GM06990 (cell line): Measurements from ENCODE around the gene TPRG1.

Experiments
- DNase-seq: peaks from one replicate; pipeline ENCODE4 v3.0.0-alpha.2; 2011; ENCODE audit not compliant: insufficient read length; ENCODE audit errors: extremely low read depth
- H3K27me3 ChIP-seq: replicated peaks from 2 replicates; pipeline ENCODE4 v1.6.0; 2011; ENCODE audit warnings: low read length; ENCODE audit not compliant: control insufficient read depth, insufficient read depth
- H3K36me3 ChIP-seq: 2 replicates; pipeline ENCODE4 v1.5.1; 2011; ENCODE audit warnings: low read length; ENCODE audit not compliant: control insufficient read depth, insufficient read depth
- H3K4me3 ChIP-seq: replicated peaks from 2 replicates; pipeline ENCODE4 v1.5.1; 2011; ENCODE audit warnings: low read depth, mild to moderate bottlenecking, control low read depth, low read length
- CTCF ChIP-seq: IDR thresholded peaks from 2 replicates; pipeline ENCODE4 v1.5.1; 2011; ENCODE audit warnings: low read length, control low read depth, mild to moderate bottlenecking, inconsistent platforms; ENCODE audit not compliant: insufficient read depth, poor library complexity, severe bottlenecking

TPRG1 gene

GRCh38 chr3:189289251-189289650 is 117.5 kb downstream of the TPRG1 start:
- Histone ChIP-seq H3K4me3 (peak overlapping the region; percentile 54), H3K27me3 (no peaks in the 10 kb centered on the region), H3K36me3 (no peaks in the 10 kb centered on the region)
- TF ChIP-seq CTCF = no peak
- no peak for DNase-seq

GRCh38 chr3:189292667-189293484 is 121.1 kb downstream of the TPRG1 start:
- Histone ChIP-seq H3K4me3 (no peak overlapping the region), H3K27me3 (no peaks in the 10 kb centered on the region), H3K36me3 (no peaks in the 10 kb centered on the region)
- no peak for TF ChIP-seq CTCF
- no peak for DNase-seq

GRCh38 chr3:189294649-189295048 is 122.9 kb downstream of the TPRG1 start:
- no peaks in the 10 kb centered on the region for H3K36me3 ChIP-seq
- DNase-seq = no peak

GRCh38 chr3:189295089-189295488 is 123.3 kb downstream of the TPRG1 start:
- H3K27me3 ChIP-seq = no peaks in the 10 kb centered on the region
- no peak overlapping the region for H3K4me3 ChIP-seq
- DNase-seq = no peak
- TF ChIP-seq CTCF = no peak
- H3K36me3 ChIP-seq = no peaks in the 10 kb centered on the region

More at GRCh38 chr3:189294649-189295048, 122.9 kb downstream of the TPRG1 start:
- no peak for TF ChIP-seq CTCF
- Histone ChIP-seq H3K4me3 (no peak overlapping the region), H3K27me3 (no peaks in the 10 kb centered on the region)

GRCh38 chr3:189297932-189298331 is 126.2 kb downstream of the TPRG1 start:
- no peak overlapping the region for H3K4me3 ChIP-seq
- no peak for DNase-seq
- no peaks in the 10 kb centered on the region for H3K36me3 ChIP-seq
- H3K27me3 ChIP-seq = no peaks in the 10 kb centered on the region
- TF ChIP-seq CTCF = no peak
